Naive thymus-derived CD4-positive, alpha-beta T cell (primary cell): Measurements from ENCODE around the gene CLIC5. TPM values are rescaled to one million over a fixed set of nuclear protein-coding genes. Genes with fewer than 3 reads are reported as not detected.

Source experiments
- ATAC-seq: fragments of 150-1000 bp; cut with Tn5 transposase; 2 replicates; pipeline ENCODE4 v1.10.0; 2021; ENCODE audit warnings: mild to moderate bottlenecking, moderate library complexity
- CTCF ChIA-PET: fragments of 350-600 bp; sonication (Branson Sonifier 250); formaldehyde crosslinking; loops from one replicate; lab custom pipeline; 2021; ENCODE audit warnings: antibody characterized with exemption; lab: Charles Lee
- POLR2A ChIA-PET: fragments of 350-600 bp; sonication (Branson Sonifier 250); formaldehyde crosslinking; loops from one replicate; lab custom pipeline; 2021; ENCODE audit warnings: antibody characterized with exemption, inconsistent platforms; lab: Charles Lee
- DNase-seq, 9 donors: peaks; one replicate each; pipeline versions ENCODE4 v3.0.0 to v3.0.0-alpha.2; 2020 to 2022; ENCODE audit warnings: mixed read lengths in 1 of 9
- H3K27ac ChIP-seq: one replicate; pipeline ENCODE4 v1.7.0; 2013; ENCODE audit warnings: mild to moderate bottlenecking, low read depth, low read length, moderate library complexity
- H3K27me3 ChIP-seq, 2 donors: one replicate each; pipeline ENCODE4 v1.7.0; 2013; ENCODE audit warnings: low read length in 2 of 2, mild to moderate bottlenecking in 2 of 2, moderate library complexity in 2 of 2; ENCODE audit not compliant: control insufficient read depth in 2 of 2, insufficient read depth in 2 of 2
- H3K36me3 ChIP-seq, 3 experiments: 1 replicate in 2 of 3; 2 replicates in 1 of 3; pipeline ENCODE4 v1.7.0; 2013; ENCODE audit warnings: low read length in 3 of 3, mild to moderate bottlenecking in 3 of 3, moderate library complexity in 1 of 3; ENCODE audit not compliant: insufficient read depth in 3 of 3, control insufficient read depth in 2 of 3
- H3K4me1 ChIP-seq, 2 donors: one replicate each; pipeline ENCODE4 v1.7.0; 2013; ENCODE audit warnings: low read length in 2 of 2, mild to moderate bottlenecking in 2 of 2, moderate library complexity in 1 of 2; ENCODE audit not compliant: control insufficient read depth in 2 of 2, insufficient read depth in 2 of 2
- H3K4me3 ChIP-seq: 2 replicates; pipeline ENCODE4 v1.7.0; 2013; ENCODE audit warnings: mild to moderate bottlenecking, low read length
- H3K9me3 ChIP-seq, 3 experiments: 1 replicate in 2 of 3; 2 replicates in 1 of 3; pipeline ENCODE4 v1.7.0; 2013; ENCODE audit warnings: low read length in 3 of 3; ENCODE audit not compliant: control insufficient read depth in 2 of 3
- H3K27ac Mint-ChIP-seq, 9 donors: one replicate each; pipeline ENCODE4 v1.8.0; 2020 to 2022; ENCODE audit warnings: mixed read lengths in 9 of 9, mild to moderate bottlenecking in 8 of 9, moderate library complexity in 5 of 9, inconsistent platforms in 2 of 9
- H3K27me3 Mint-ChIP-seq, 5 donors: one replicate each; pipeline ENCODE4 v1.8.0; 2021 to 2022; ENCODE audit warnings: mixed read lengths in 5 of 5, mild to moderate bottlenecking in 1 of 5
- H3K36me3 Mint-ChIP-seq, 5 donors: one replicate each; pipeline ENCODE4 v1.8.0; 2020 to 2022; ENCODE audit warnings: mixed read lengths in 5 of 5, mild to moderate bottlenecking in 3 of 5, inconsistent platforms in 1 of 5
- H3K4me1 Mint-ChIP-seq, 7 donors: one replicate each; pipeline ENCODE4 v1.8.0; 2020 to 2022; ENCODE audit warnings: mixed read lengths in 7 of 7, mild to moderate bottlenecking in 3 of 7, inconsistent platforms in 1 of 7
- H3K4me3 Mint-ChIP-seq, 10 donors: one replicate each; pipeline ENCODE4 v1.8.0; 2020 to 2022; ENCODE audit warnings: mild to moderate bottlenecking in 10 of 10, mixed read lengths in 10 of 10, moderate library complexity in 6 of 10, inconsistent platforms in 2 of 10
- H3K9me3 Mint-ChIP-seq, 11 donors: one replicate each; pipeline ENCODE4 v1.8.0; 2020 to 2022; ENCODE audit warnings: mixed read lengths in 11 of 11, mild to moderate bottlenecking in 4 of 11, inconsistent platforms in 1 of 11, moderate library complexity in 1 of 11
- intact Hi-C, 2 donors: fragments of 100-400 bp; cut with micrococcal nuclease; formaldehyde crosslinking; loops; one replicate each; pipeline ENCODE4 v1.15.1; 2023
- polyA plus RNA-seq, 2 donors: library from polyadenylated mRNA; unstranded; fragments of 300-500 nt; fragmentation: Illumina TruSeq; gene quantifications; one replicate each; pipeline ENCODE4 v1.2.3, GENCODE V29; 2021
- total RNA-seq, 6 experiments: library from RNA in 5 of 6; stranded (reverse) in 5 of 6; gene quantifications; 1 replicate in 5 of 6; 2 replicates in 1 of 6; pipeline ENCODE4 v1.2.3 and lab custom pipeline; 2021 to 2026

CLIC5 gene
- total and polyA plus RNA-seq, 7 experiments from 2014 or later: 0.41 to 4.1 (median 2.6) TPM

- H3K4me3 ChIP-seq: no peak overlapping the region
- CTCF ChIA-PET: interaction anchor here (1.0 kb wide), 1 partner anchor 99 kb away, joined by 3 read pairs; no protein-coding TSS in a partner anchor
- Mint-ChIP-seq H3K27ac (no peak overlapping the region), H3K9me3 (peaks cover 0 to 5% (median 0%) of the 10 kb centered on the region in 11 donors), H3K4me3 (no peak overlapping the region), H3K36me3 (peaks cover 0 to 2% (median 0%) of the 10 kb centered on the region in 5 donors), H3K4me1 (peaks cover 0 to 7% (median 0%) of the 10 kb centered on the region in 7 donors), H3K27me3 (peaks cover 0 to 2% (median 0%) of the 10 kb centered on the region in 5 donors)
- no peaks in the 10 kb centered on the region for H3K9me3 ChIP-seq
- DNase-seq (no peak), ATAC-seq (no peak)
- intact Hi-C loops: loop anchor here in 1 of 2 donors (1.0 kb wide), 1 partner anchor 23 kb away; no protein-coding TSS in a partner anchor
- H3K36me3 ChIP-seq: no peaks in the 10 kb centered on the region
- H3K4me1 ChIP-seq: no peaks in the 10 kb centered on the region
- POLR2A ChIA-PET: no interaction called here
- no peaks in the 10 kb centered on the region for H3K27me3 ChIP-seq
- H3K27ac ChIP-seq: no peak overlapping the region
Observed at GRCh38 chr6:45991189-45991588, 24.5 kb downstream of the CLIC5 start.

DNA sequence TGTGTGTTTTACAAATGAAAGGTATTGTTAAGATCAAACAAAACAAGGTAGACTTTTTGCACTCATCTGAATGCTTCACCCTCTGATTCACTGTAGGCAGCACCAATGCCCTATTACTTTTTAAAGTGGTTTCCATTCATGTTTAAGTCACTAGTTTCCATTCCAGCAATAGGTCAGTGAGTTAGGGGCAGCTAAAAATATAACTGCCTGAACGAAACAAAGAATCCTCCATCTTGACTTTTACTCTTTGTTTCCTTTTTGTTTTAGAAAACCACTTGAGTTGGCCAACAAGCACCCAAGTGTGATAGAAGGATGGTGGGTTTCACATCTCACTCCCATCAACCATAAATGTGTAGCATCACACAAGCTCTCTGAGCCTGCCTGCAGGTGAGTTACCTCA, 25.5 kb downstream of the CLIC5 start:
- H3K9me3 Mint-ChIP-seq: peaks cover 0 to 5% (median 0%) of the 10 kb centered on the region in 11 donors
- peaks cover 0 to 4% (median under 1%) of the 10 kb centered on the region in 5 donors for H3K36me3 Mint-ChIP-seq
- H3K27ac Mint-ChIP-seq: no peak overlapping the region
- CTCF ChIA-PET: no interaction called here
- Histone ChIP-seq H3K36me3 (no peaks in the 10 kb centered on the region), H3K4me3 (no peak overlapping the region), H3K27ac (no peak overlapping the region), H3K9me3 (no peaks in the 10 kb centered on the region), H3K27me3 (no peaks in the 10 kb centered on the region), H3K4me1 (no peaks in the 10 kb centered on the region)
- POLR2A ChIA-PET: interaction anchor here (0.6 to 1.2 kb wide), 2 partner anchors 18 to 24 kb away, joined by 3 read pairs; no protein-coding TSS in a partner anchor
- ATAC-seq (no peak), DNase-seq (no peak)
- H3K4me1 Mint-ChIP-seq: peaks cover 0 to 7% (median 0%) of the 10 kb centered on the region in 7 donors
- H3K27me3 Mint-ChIP-seq: peaks cover 0 to 2% (median 0%) of the 10 kb centered on the region in 5 donors
- intact Hi-C loops: no loop called here
- no peak overlapping the region for H3K4me3 Mint-ChIP-seq

- Mint-ChIP-seq H3K27ac (no peak overlapping the region), H3K4me1 (peaks cover 0 to 7% (median 0%) of the 10 kb centered on the region in 7 donors), H3K27me3 (no peaks in the 10 kb centered on the region), H3K9me3 (peaks cover 0 to 7% (median 0%) of the 10 kb centered on the region in 11 donors), H3K4me3 (no peak overlapping the region), H3K36me3 (peaks cover 0 to 4% (median 0%) of the 10 kb centered on the region in 5 donors)
- no peaks in the 10 kb centered on the region for H3K36me3 ChIP-seq
- no peak for ATAC-seq
- no peak overlapping the region for H3K4me3 ChIP-seq
- no peaks in the 10 kb centered on the region for H3K9me3 ChIP-seq
- POLR2A ChIA-PET: no interaction called here
- no peaks in the 10 kb centered on the region for H3K4me1 ChIP-seq
- CTCF ChIA-PET: no interaction called here
- H3K27me3 ChIP-seq: no peaks in the 10 kb centered on the region
- DNase-seq: no peak
- no peak overlapping the region for H3K27ac ChIP-seq
- intact Hi-C loops: no loop called here
Observed at GRCh38 chr6:45988635-45989034, 27.0 kb downstream of the CLIC5 start.

GRCh38 chr6:45987856-45988255, 27.8 kb downstream of the CLIC5 start:
- POLR2A ChIA-PET: no interaction called here
- Histone ChIP-seq H3K36me3 (no peaks in the 10 kb centered on the region), H3K27me3 (no peaks in the 10 kb centered on the region), H3K4me1 (no peaks in the 10 kb centered on the region), H3K27ac (no peak overlapping the region), H3K4me3 (no peak overlapping the region), H3K9me3 (no peaks in the 10 kb centered on the region)
- Mint-ChIP-seq H3K27ac (no peak overlapping the region), H3K4me1 (peaks cover 0 to 7% (median 0%) of the 10 kb centered on the region in 7 donors), H3K4me3 (no peak overlapping the region), H3K27me3 (no peaks in the 10 kb centered on the region), H3K36me3 (peaks cover 0 to 4% (median 0%) of the 10 kb centered on the region in 5 donors), H3K9me3 (peaks cover 0 to 7% (median 0%) of the 10 kb centered on the region in 11 donors)
- ATAC-seq: no peak
- no peak for DNase-seq
- CTCF ChIA-PET: no interaction called here
- intact Hi-C loops: no loop called here

GRCh38 chr6:45986746-45987274, 28.9 kb downstream of the CLIC5 start:
- no peak overlapping the region for H3K27ac Mint-ChIP-seq
- POLR2A ChIA-PET: no interaction called here

GRCh38 chr6:45984788-45985425, 30.8 kb downstream of the CLIC5 start:
- Mint-ChIP-seq H3K4me3 (no peak overlapping the region), H3K9me3 (peaks cover 0 to 7% (median 0%) of the 10 kb centered on the region in 11 donors), H3K36me3 (peaks cover 0 to 4% (median 0%) of the 10 kb centered on the region in 5 donors), H3K4me1 (peaks cover 0 to 3% (median 0%) of the 10 kb centered on the region in 7 donors), H3K27ac (no peak overlapping the region), H3K27me3 (peaks cover 0 to 4% (median 0%) of the 10 kb centered on the region in 5 donors)
- no peaks in the 10 kb centered on the region for H3K27me3 ChIP-seq
- no peak overlapping the region for H3K4me3 ChIP-seq
- H3K36me3 ChIP-seq: no peaks in the 10 kb centered on the region
- POLR2A ChIA-PET: no interaction called here
- intact Hi-C loops: no loop called here
- DNase-seq (no peak), ATAC-seq (no peak)
- H3K27ac ChIP-seq: no peak overlapping the region
- CTCF ChIA-PET: no interaction called here
- H3K4me1 ChIP-seq: no peaks in the 10 kb centered on the region
- H3K9me3 ChIP-seq: no peaks in the 10 kb centered on the region

More at GRCh38 chr6:45986746-45987274, 28.9 kb downstream of the CLIC5 start:
- intact Hi-C loops: no loop called here
- Histone ChIP-seq H3K27me3 (no peaks in the 10 kb centered on the region), H3K27ac (no peak overlapping the region), H3K9me3 (no peaks in the 10 kb centered on the region), H3K4me1 (no peaks in the 10 kb centered on the region), H3K4me3 (no peak overlapping the region), H3K36me3 (no peaks in the 10 kb centered on the region)
- no peak overlapping the region for H3K4me3 Mint-ChIP-seq
- H3K27me3 Mint-ChIP-seq: no peaks in the 10 kb centered on the region
- CTCF ChIA-PET: no interaction called here
- peaks cover 0 to 7% (median 0%) of the 10 kb centered on the region in 11 donors for H3K9me3 Mint-ChIP-seq
- peaks cover 0 to 7% (median 0%) of the 10 kb centered on the region in 7 donors for H3K4me1 Mint-ChIP-seq
- ATAC-seq (no peak), DNase-seq (no peak)
- peaks cover 0 to 4% (median 0%) of the 10 kb centered on the region in 5 donors for H3K36me3 Mint-ChIP-seq
